CD4-positive, alpha-beta T cell treated with Interferon gamma for 1 hour (primary cell): Measurements from ENCODE around the gene CAPN10.

Source experiments
- DNase-seq: peaks from one replicate; pipeline ENCODE4 v3.0.0-alpha.2; 2020

CAPN10 gene

DNA sequence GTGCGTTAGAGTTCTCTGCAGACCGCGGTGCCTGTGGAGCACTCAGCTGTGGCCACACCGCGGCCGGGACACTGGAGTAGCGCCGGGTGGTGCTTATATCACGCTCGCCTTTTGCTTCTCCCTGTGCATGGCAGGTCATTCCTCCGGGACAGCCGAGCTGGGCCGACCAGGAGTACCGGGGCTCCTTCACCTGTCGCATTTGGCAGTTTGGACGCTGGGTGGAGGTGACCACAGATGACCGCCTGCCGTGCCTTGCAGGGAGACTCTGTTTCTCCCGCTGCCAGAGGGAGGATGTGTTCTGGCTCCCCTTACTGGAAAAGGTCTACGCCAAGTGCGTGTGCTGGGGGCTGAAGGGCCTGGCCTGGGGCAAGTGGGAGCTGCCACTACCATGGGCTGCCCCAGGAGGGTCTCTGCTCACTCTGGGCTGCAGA lies 4.2 kb downstream of the CAPN10 start:
- no peak for DNase-seq

- no peak for DNase-seq
Measured at GRCh38 chr2:240591226-240591625, 4.7 kb downstream of the CAPN10 start.

DNA sequence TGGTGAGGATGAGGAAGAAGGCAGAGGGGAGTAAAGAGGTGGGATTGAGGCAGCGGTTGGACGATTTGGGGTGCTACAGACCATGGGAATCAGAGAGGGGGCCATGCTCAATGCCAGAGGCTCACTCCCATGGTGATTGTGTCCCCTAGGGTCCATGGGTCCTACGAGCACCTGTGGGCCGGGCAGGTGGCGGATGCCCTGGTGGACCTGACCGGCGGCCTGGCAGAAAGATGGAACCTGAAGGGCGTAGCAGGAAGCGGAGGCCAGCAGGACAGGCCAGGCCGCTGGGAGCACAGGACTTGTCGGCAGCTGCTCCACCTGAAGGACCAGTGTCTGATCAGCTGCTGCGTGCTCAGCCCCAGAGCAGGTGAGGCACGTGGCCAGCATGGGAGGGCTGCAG lies 5.2 kb downstream of the CAPN10 start:
- no peak for DNase-seq

DNA sequence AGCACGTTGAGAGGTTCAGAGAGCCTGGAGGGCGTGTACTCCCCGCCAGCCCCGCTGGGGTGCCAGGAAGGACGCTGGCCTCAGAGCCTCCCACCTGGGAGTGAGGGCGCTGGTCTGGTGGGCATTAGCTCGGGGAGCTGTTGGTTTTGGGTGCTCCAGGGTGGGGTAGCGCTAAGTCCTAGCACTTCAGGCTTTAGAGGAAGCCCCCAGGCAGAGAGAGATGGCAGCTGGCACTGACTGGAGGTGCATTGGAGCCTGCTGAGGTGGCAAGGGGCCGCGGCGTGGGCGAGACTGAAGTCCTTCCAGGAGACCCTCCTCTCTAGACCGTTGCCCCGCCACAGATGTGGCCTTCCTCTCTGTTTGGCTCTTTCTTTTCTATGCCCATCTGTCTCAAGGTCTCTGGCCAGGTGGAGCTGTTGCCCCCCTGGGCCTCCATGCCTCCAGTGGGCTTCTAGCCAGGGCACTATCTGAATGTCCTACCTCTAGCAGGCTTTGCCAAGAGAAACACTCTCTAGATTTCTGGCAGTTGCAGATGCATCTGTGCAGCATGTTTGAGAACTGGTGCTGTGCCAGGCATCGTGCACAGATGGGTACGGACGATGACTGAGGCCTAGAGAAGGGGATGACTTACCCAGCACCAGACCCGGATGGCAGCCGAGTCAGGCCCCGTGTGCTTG lies 6.6 kb downstream of the CAPN10 start:
- DNase-seq, result no peak

GRCh38 chr2:240593703-240594451 lies 7.3 kb downstream of the CAPN10 start:
- DNase-seq, result no peak

DNA sequence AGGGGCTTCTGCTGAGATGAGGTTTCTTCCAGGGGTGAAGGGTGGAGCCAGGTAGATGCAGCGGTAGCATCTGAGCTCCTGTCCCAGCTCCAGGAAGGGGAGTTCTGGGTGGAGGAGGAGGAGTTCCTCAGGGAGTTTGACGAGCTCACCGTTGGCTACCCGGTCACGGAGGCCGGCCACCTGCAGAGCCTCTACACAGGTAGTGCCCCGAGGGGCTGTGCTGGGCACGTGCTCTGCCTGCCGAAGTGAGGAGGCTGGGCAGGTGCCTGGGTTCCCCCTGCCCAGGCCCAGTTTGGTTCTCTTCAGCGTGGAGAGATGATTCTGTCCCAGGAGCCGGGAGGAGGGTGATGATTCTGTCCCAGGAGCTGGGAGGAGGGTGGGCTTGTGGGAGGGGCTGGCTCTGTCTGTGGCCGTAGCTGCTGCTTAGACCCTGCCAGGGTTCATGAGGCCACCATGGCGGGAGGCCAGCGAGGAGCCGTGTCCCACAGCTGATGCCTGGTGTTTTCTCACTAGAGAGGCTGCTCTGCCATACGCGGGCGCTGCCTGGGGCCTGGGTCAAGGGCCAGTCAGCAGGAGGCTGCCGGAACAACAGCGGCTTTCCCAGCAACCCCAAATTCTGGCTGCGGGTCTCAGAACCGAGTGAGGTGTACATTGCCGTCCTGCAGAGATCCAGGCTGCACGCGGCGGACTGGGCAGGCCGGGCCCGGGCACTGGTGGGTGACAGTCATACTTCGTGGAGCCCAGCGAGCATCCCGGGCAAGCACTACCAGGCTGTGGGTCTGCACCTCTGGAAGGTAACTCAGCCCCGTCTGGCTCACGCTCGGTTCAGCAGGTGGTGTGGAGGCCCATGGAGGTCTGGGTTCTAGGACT lies 8.2 kb downstream of the CAPN10 start:
- DNase-seq, result no peak

DNA sequence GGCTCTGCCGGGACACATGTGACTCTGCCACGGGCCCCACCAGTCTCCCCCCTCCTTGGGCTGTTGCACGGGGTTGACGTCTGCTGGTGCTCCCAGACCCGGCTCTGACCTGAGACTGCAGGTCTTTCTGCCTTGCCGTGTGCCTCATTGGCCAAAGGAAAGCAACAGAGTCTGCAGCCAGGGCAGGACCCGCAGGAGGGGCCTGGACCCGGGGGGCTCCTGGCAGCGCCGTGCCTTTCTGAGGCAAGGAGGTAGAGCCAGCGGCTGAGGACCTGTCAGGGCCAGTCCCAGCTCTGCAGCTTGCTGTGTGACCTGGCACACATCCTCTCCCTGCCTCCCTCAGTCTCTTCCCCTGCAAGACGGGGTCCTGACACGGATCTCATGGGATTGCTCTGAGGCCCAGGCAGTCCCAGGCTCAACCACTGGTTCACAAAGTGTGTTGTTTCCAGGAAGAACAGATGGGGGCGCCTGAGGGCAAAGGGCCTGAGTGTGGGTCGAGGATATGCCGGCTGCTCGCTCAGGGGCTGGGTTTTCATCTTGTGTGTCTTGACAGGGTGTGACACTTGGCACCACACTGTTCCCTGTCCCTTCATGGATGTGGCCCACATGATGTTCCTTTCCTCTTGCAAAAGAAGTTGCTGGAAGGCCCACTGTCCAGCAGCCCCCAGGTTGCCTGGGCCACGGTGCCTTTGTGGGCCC lies 9.0 kb downstream of the CAPN10 start:
- DNase-seq, result no peak

- no peak for DNase-seq
Measured at GRCh38 chr2:240596080-240596460, 9.5 kb downstream of the CAPN10 start.

DNA sequence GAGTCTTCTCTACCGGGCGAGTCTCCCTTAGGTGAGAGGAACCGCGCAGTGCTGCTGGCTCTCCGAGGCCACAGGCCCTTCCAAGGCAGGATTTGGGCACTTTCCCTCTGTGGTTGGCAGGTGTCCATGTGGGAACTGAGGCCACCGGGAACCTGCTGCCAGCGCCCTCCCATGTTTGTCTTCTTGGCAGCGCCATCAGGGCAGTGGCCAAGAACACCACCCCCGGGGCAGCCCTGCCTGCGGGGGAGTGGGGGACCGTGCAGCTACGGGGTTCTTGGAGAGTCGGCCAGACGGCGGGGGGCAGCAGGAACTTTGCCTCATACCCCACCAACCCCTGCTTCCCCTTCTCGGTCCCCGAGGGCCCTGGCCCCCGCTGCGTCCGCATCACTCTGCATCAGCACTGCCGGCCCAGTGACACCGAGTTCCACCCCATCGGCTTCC lies 10.0 kb downstream of the CAPN10 start:
- DNase-seq, result no peak

DNA sequence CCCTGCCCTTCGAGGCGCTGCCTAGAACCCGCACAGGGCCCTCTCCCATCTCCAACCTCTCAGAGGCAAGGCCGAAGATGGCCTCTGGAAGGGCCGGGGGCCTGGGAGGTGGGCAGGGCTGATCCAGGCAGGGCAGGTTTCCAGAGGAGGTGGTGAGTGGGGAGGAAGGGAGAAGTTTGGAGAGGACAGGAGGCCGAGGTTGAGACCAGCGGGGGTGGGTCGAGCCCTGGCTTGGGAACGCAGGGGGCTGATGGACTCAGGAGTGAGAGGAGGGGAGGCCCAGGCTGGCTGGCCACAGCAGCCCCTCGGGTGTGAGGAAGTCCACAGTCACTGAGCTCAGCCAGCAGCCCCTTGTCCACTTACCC lies 10.5 kb downstream of the CAPN10 start:
- no peak for DNase-seq

DNA sequence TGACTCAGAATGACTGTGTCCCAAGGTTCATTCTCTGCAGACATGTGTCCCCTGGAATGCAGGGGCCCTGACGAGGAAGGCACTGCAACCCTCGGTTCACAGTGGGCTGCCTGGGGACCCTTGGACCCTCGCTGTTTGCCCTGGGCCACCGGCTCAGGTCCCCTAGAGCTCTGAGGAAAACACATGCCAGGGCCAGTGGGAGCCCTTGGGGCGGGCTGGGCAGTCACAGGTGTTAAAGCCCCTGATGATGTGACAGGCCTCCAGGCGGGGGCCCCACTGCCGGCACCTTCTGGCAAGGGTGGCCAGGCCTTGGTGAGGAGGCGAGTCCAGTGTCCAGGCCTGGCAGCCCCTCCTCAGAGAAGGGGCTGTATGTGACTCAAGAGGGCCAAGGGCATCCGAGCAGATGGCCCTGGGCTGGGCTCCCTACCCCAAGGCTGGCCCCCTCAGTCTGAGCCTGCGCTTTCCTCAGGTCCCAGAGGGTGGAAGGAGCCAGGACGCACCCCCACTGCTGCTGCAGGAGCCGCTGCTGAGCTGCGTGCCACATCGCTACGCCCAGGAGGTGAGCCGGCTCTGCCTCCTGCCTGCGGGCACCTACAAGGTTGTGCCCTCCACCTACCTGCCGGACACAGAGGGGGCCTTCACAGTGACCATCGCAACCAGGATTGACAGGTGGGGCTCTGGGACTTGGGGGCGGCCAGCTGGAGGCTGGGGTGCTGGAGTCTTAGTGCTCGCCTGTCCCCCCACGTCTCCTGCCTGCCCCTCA lies 11.1 kb downstream of the CAPN10 start:
- no peak for DNase-seq

- DNase-seq, result no peak
Measured at GRCh38 chr2:240598311-240598911, 11.9 kb downstream of the CAPN10 start.

DNA sequence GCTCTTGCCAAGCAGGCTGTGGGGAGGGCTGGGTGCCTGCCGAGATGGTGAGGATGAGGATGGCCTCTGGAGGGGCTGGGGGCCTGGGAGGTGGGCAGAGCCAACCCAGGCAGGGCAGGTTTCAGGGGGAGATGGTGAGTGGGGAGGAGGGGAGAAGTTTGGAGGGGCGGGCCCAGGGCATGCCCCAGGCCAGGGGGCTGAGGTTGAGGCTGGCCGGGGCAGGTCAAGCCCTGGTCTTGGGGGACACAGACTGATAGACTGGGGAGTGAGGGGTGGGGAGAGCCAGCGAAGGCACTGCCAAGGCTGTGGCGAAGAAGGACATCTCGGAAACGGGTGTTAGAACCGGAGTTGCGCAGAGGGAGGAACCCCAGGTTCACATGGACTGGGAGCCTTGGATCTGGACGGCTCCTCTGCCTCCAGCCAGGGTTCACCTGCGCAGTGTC lies 12.6 kb downstream of the CAPN10 start:
- no peak for DNase-seq

DNA sequence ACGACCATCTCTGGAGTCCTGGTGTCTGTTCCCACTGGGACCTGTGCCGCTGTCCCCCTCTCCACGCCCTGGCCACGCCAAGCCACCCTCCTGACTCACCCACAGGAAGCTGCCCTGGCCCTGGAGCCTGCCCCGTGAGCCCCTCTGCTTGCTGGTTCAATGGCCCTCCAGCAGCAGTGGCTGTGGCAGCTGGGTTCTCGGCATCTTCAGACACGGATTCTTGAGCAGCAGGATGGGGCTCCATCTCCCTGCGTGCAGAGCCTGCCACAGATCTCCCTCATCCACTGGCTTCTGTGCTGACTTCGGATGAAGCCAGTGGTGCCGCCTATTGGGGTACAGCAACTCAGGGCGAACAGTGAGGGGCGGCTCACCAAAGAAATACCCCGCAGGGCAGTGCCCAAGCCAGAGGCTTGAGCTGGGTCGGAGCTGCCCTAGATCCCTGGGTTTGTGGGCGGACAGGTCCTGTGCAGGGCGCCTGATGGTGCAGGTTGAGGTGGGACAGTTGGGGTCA lies 14.0 kb downstream of the CAPN10 start:
- no peak for DNase-seq

DNA sequence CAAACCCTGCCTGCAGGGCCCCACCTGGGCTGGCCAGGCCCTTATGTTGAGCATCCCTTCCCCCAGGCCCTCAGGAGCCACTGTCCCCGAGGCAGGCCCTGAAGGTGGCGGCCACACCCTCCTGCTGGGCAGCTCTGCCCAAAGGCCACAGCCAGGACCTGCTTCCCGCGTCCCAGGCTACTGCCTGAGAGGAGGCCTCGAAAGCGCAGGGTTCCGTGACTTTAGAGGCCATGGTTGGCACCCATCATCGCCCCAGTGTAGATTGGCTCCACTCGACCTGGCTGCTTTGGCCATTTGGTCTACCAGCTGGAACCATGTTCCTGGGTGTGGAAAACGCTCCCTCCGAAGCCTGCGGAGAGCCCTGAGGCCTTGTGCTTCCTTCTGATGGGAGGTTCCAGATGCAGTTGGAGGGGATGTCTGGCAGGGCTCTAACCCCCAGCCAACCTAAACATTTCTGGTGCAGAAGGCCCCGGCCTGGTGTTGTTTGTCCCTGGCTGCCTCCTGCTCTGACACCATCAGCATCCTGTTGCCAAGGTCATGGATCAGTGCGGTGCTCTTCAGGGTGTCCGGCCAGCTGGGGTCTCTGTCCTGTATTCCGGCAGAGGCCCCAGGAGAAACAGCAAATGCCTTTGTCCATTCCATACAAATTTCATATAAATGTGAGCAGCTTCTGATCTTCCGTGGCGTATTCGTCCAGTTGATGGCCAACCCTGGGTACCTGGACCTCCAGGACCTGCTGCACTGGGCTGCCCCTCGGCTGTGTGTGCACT lies 14.7 kb downstream of the CAPN10 start:
- no peak for DNase-seq

DNA sequence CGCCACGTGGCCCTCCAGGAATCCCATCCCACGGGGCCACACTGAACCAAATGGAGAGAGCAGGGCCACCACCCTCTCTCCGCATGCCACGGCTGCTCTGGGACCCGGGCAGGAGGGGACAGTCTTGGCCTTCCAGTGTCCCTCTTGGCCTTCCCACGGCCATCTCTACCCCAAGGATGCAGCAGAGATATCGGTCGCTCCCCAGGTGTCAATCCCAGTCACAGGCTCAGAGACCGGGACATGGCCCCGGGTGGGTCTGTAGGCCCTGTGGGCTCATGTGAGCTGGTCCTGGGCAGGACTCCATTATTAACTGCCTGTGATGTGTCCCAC lies 15.3 kb downstream of the CAPN10 start:
- DNase-seq, result no peak

- DNase-seq, result no peak
Measured at GRCh38 chr2:240602266-240603050, 15.9 kb downstream of the CAPN10 start.

- DNase-seq, result no peak
Measured at GRCh38 chr2:240603081-240603835, 16.7 kb downstream of the CAPN10 start.

DNA sequence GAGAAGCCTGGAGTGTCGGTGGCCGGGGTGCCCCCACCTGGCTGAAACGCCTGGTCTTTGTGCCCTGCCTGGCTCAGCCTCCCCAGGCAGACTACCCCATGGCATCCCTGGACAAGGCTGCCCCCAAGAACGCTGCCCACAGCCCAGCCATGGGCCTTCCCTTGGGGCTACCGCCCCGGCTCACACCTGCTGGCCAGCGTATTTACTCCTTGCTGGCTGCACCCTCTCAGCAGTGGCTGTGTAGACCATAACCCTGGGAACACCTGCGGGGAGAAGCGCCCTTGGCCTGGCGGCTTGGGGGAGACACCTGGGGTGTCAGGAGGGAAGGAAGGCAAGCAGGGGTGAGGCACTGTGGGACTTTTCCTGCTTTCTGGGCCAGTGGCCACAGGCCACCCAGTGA lies 17.3 kb downstream of the CAPN10 start:
- DNase-seq, result no peak
